ENCODE data around the gene TUSC2. TPM values are rescaled to one million over a fixed set of nuclear protein-coding genes. Genes with fewer than 3 reads are reported as not detected.

The TUSC2 gene
- total and polyA plus RNA-seq, 2 experiments from 2014 or later, result 41.6 to 71.0 TPM

DNA sequence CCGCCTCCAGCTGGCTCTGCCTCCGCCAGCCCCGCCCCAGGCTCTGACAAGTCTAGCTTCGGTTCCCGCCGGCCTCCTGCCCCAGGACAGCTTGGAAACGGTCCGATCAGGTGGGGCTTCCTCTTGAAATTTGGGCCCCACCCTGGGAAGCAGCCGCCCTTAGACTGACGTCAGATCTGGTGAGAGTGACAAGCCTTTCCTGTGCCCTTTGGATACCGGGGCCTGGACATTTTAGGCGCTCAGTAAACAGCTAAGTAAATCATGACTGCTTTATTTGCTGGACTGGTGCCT is 28.4 kb downstream of the TUSC2 start:
- peaks cover 23% of the 10 kb centered on the region for H3K27me3 Mint-ChIP-seq (ENCODE audit: insufficient read depth, low read depth, poor library complexity)
- peaks cover 25% of the 10 kb centered on the region for H3K4me1 ChIP-seq (ENCODE audit: insufficient read depth)
- H2AFZ ChIP-seq, result peak overlapping the region; percentile 44; the same call in 1 of the 2 replicates
- DNase-seq (ENCODE audit: low spot score), result no peak
- H3K27me3 ChIP-seq (ENCODE audit: insufficient read depth), result no peaks in the 10 kb centered on the region
- no peaks in the 10 kb centered on the region for H3K36me3 ChIP-seq (ENCODE audit: insufficient read depth)
- peaks cover 22% of the 10 kb centered on the region for H3K4me1 Mint-ChIP-seq
- H3K4me3 ChIP-seq, result peak overlapping the region; percentile 49
- H3K27ac ChIP-seq (ENCODE audit: low read depth), result peak overlapping the region; percentile 56; the same call in 1 of the 2 replicates
- H3K4me2 ChIP-seq, result peak overlapping the region; percentile 77
- H3K9me2 ChIP-seq (ENCODE audit: insufficient read depth), result no peaks in the 10 kb centered on the region
- peaks cover 1% of the 10 kb centered on the region; the same call in 1 of the 3 replicates for H3K9me3 Mint-ChIP-seq
- H3K4me3 Mint-ChIP-seq, result peak overlapping the region; percentile 98
- no peaks in the 10 kb centered on the region for H4K20me1 ChIP-seq (replicated peaks; ENCODE audit: insufficient read depth)
- no peaks in the 10 kb centered on the region for H3K79me2 ChIP-seq (replicated peaks; ENCODE audit: insufficient read depth)
- 0 out of 3 replicates have a peak, but pooled peaks cover under 1% of the 10 kb centered on the region for H3K36me3 Mint-ChIP-seq (ENCODE audit: low read depth)
- peak overlapping the region; percentile 48; the same call in 1 of the 2 replicates for H3K27ac Mint-ChIP-seq
- no peak; the same call in 2 of the 3 replicates for ATAC-seq
- peaks cover 17% of the 10 kb centered on the region for H3F3A ChIP-seq (replicated peaks; ENCODE audit: low read depth)
- no peak for TF ChIP-seq JUNB (IDR thresholded peaks at IDR 0.05; ENCODE audit: unreplicated experiment)
- TF ChIP-seq, protein P1, sequence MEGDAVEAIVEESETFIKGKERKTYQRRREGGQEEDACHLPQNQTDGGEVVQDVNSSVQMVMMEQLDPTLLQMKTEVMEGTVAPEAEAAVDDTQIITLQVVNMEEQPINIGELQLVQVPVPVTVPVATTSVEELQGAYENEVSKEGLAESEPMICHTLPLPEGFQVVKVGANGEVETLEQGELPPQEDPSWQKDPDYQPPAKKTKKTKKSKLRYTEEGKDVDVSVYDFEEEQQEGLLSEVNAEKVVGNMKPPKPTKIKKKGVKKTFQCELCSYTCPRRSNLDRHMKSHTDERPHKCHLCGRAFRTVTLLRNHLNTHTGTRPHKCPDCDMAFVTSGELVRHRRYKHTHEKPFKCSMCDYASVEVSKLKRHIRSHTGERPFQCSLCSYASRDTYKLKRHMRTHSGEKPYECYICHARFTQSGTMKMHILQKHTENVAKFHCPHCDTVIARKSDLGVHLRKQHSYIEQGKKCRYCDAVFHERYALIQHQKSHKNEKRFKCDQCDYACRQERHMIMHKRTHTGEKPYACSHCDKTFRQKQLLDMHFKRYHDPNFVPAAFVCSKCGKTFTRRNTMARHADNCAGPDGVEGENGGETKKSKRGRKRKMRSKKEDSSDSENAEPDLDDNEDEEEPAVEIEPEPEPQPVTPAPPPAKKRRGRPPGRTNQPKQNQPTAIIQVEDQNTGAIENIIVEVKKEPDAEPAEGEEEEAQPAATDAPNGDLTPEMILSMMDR (conservative IDR thresholded peaks at IDR 0.05; ENCODE audit: low read depth in 2 of 2), result no peak
- TF ChIP-seq, protein P2, sequence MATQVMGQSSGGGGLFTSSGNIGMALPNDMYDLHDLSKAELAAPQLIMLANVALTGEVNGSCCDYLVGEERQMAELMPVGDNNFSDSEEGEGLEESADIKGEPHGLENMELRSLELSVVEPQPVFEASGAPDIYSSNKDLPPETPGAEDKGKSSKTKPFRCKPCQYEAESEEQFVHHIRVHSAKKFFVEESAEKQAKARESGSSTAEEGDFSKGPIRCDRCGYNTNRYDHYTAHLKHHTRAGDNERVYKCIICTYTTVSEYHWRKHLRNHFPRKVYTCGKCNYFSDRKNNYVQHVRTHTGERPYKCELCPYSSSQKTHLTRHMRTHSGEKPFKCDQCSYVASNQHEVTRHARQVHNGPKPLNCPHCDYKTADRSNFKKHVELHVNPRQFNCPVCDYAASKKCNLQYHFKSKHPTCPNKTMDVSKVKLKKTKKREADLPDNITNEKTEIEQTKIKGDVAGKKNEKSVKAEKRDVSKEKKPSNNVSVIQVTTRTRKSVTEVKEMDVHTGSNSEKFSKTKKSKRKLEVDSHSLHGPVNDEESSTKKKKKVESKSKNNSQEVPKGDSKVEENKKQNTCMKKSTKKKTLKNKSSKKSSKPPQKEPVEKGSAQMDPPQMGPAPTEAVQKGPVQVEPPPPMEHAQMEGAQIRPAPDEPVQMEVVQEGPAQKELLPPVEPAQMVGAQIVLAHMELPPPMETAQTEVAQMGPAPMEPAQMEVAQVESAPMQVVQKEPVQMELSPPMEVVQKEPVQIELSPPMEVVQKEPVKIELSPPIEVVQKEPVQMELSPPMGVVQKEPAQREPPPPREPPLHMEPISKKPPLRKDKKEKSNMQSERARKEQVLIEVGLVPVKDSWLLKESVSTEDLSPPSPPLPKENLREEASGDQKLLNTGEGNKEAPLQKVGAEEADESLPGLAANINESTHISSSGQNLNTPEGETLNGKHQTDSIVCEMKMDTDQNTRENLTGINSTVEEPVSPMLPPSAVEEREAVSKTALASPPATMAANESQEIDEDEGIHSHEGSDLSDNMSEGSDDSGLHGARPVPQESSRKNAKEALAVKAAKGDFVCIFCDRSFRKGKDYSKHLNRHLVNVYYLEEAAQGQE (IDR thresholded peaks at IDR 0.05; ENCODE audit: unreplicated experiment), result no peak
- no peak for TF ChIP-seq EZH2phosphoT487 (IDR thresholded peaks at IDR 0.05; ENCODE audit: unreplicated experiment)
- TF ChIP-seq STAT1 (IDR thresholded peaks at IDR 0.05; ENCODE audit: unreplicated experiment), result no peak
- TF ChIP-seq CREB1 (CRISPR knock-in tag; IDR thresholded peaks at IDR 0.05; ENCODE audit: low read depth), result no peak
- TF ChIP-seq POLR2AphosphoS5 (IDR thresholded peaks at IDR 0.05; ENCODE audit: low read depth), result no peak
- TF ChIP-seq, protein P3, sequence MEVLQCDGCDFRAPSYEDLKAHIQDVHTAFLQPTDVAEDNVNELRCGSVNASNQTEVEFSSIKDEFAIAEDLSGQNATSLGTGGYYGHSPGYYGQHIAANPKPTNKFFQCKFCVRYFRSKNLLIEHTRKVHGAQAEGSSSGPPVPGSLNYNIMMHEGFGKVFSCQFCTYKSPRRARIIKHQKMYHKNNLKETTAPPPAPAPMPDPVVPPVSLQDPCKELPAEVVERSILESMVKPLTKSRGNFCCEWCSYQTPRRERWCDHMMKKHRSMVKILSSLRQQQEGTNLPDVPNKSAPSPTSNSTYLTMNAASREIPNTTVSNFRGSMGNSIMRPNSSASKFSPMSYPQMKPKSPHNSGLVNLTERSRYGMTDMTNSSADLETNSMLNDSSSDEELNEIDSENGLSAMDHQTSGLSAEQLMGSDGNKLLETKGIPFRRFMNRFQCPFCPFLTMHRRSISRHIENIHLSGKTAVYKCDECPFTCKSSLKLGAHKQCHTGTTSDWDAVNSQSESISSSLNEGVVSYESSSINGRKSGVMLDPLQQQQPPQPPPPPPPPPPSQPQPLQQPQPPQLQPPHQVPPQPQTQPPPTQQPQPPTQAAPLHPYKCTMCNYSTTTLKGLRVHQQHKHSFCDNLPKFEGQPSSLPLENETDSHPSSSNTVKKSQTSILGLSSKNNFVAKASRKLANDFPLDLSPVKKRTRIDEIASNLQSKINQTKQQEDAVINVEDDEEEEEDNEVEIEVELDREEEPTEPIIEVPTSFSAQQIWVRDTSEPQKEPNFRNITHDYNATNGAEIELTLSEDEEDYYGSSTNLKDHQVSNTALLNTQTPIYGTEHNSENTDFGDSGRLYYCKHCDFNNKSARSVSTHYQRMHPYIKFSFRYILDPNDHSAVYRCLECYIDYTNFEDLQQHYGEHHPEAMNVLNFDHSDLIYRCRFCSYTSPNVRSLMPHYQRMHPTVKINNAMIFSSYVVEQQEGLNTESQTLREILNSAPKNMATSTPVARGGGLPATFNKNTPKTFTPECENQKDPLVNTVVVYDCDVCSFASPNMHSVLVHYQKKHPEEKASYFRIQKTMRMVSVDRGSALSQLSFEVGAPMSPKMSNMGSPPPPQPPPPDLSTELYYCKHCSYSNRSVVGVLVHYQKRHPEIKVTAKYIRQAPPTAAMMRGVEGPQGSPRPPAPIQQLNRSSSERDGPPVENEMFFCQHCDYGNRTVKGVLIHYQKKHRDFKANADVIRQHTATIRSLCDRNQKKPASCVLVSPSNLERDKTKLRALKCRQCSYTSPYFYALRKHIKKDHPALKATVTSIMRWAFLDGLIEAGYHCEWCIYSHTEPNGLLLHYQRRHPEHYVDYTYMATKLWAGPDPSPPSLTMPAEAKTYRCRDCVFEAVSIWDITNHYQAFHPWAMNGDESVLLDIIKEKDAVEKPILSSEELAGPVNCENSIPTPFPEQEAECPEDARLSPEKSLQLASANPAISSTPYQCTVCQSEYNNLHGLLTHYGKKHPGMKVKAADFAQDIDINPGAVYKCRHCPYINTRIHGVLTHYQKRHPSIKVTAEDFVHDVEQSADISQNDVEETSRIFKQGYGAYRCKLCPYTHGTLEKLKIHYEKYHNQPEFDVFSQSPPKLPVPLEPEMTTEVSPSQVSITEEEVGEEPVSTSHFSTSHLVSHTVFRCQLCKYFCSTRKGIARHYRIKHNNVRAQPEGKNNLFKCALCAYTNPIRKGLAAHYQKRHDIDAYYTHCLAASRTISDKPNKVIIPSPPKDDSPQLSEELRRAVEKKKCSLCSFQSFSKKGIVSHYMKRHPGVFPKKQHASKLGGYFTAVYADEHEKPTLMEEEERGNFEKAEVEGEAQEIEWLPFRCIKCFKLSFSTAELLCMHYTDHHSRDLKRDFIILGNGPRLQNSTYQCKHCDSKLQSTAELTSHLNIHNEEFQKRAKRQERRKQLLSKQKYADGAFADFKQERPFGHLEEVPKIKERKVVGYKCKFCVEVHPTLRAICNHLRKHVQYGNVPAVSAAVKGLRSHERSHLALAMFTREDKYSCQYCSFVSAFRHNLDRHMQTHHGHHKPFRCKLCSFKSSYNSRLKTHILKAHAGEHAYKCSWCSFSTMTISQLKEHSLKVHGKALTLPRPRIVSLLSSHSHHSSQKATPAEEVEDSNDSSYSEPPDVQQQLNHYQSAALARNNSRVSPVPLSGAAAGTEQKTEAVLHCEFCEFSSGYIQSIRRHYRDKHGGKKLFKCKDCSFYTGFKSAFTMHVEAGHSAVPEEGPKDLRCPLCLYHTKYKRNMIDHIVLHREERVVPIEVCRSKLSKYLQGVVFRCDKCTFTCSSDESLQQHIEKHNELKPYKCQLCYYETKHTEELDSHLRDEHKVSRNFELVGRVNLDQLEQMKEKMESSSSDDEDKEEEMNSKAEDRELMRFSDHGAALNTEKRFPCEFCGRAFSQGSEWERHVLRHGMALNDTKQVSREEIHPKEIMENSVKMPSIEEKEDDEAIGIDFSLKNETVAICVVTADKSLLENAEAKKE (CRISPR knock-in tag; IDR thresholded peaks at IDR 0.05), result no peak
- no peak for TF ChIP-seq ZNF114 (CRISPR knock-in tag; IDR thresholded peaks at IDR 0.05)
- TF ChIP-seq ETS1 (IDR thresholded peaks at IDR 0.05), result no peak
- no peak for TF ChIP-seq ZNF331 (CRISPR knock-in tag; IDR thresholded peaks at IDR 0.05; ENCODE audit: low read depth)
- TF ChIP-seq EZH2 (IDR thresholded peaks at IDR 0.05; ENCODE audit: low read depth, unreplicated experiment), result no peak
- TF ChIP-seq NANOG (IDR thresholded peaks at IDR 0.05; ENCODE audit: borderline replicate concordance), result no peak

Data from GM23338 (cell line).